Neural cell (in vitro differentiated cells): ENCODE results near the gene ACVRL1. TPM values are rescaled to one million over a fixed set of nuclear protein-coding genes. Genes with fewer than 3 reads are reported as not detected.

Experiments used
- H2AFZ ChIP-seq: fragments of 200-600, 300-800 bp; sonication (generic), shearing (Covaris generic); 2 replicates; pipeline ENCODE4 v1.6.0; 2014; ENCODE audit warnings: low read depth, mild to moderate bottlenecking, antibody characterized with exemption, low read length, moderate library complexity
- H3F3A ChIP-seq: fragments of 200-600 bp; shearing (Covaris generic); 2 replicates; pipeline ENCODE4 v1.6.1; 2016; ENCODE audit warnings: mild to moderate bottlenecking, moderate library complexity, mixed read lengths, antibody characterized with exemption, low read length; ENCODE audit not compliant: insufficient read depth, poor library complexity, severe bottlenecking
- H3K27ac ChIP-seq: fragments of 200-600, 300-800 bp; sonication (generic), shearing (Covaris generic); 2 replicates; pipeline ENCODE4 v1.5.1; 2014; ENCODE audit warnings: mild to moderate bottlenecking, low read length, moderate library complexity
- H3K27me3 ChIP-seq: fragments of 300-800, 200-600 bp; sonication (generic), shearing (Covaris generic); 2 replicates; pipeline ENCODE4 v1.6.0; 2014; ENCODE audit warnings: mild to moderate bottlenecking, low read depth, low read length, moderate library complexity; ENCODE audit not compliant: insufficient read depth
- H3K36me3 ChIP-seq: fragments of 300-800, 200-600 bp; sonication (generic), shearing (Covaris generic); 2 replicates; pipeline ENCODE4 v1.5.1; 2014; ENCODE audit warnings: mild to moderate bottlenecking, antibody characterized with exemption, low read length, moderate library complexity; ENCODE audit not compliant: insufficient read depth
- H3K4me2 ChIP-seq: fragments of 300-800, 200-600 bp; sonication (generic), shearing (Covaris generic); 2 replicates; pipeline ENCODE4 v1.6.0; 2014; ENCODE audit warnings: mild to moderate bottlenecking, low read length
- H3K4me3 ChIP-seq: fragments of 300-800, 200-600 bp; sonication (generic), shearing (Covaris generic); 2 replicates; pipeline ENCODE4 v1.5.1; 2014; ENCODE audit warnings: mild to moderate bottlenecking, low read length, moderate library complexity
- H3K79me2 ChIP-seq: fragments of 200-600 bp; shearing (Covaris generic); replicated peaks from 2 replicates; pipeline ENCODE4 v1.6.0; 2014; ENCODE audit warnings: mild to moderate bottlenecking, low read length, moderate library complexity; ENCODE audit not compliant: insufficient read depth
- H3K9ac ChIP-seq: fragments of 300-800, 200-600 bp; sonication (generic), shearing (Covaris generic); 2 replicates; pipeline ENCODE4 v1.6.1; 2016; ENCODE audit warnings: mild to moderate bottlenecking, low read length, mixed read lengths
- H3K9me2 ChIP-seq: fragments of 200-600 bp; shearing (Covaris generic); 2 replicates; pipeline ENCODE4 v1.6.1; 2016; ENCODE audit warnings: mild to moderate bottlenecking, low read length, mixed read lengths; ENCODE audit not compliant: insufficient read depth
- H3K9me3 ChIP-seq: fragments of 200-600, 300-800 bp; sonication (generic), shearing (Covaris generic); 2 replicates; pipeline ENCODE4 v1.6.1; 2016; ENCODE audit warnings: mild to moderate bottlenecking, mixed run types, low read length, moderate library complexity, mixed read lengths
- H4K20me1 ChIP-seq: fragments of 200-600 bp; shearing (Covaris generic); 2 replicates; pipeline ENCODE4 v1.6.1; 2016; ENCODE audit warnings: mild to moderate bottlenecking, mixed run types; ENCODE audit not compliant: insufficient read depth
- EP300 ChIP-seq: fragments of 450-650 bp; conservative IDR thresholded peaks from 2 replicates; pipeline ENCODE4 v1.6.1; 2014; ENCODE audit warnings: antibody characterized with exemption, mild to moderate bottlenecking, moderate library complexity; ENCODE audit not compliant: poor library complexity, severe bottlenecking
- EZH2 ChIP-seq: fragments of 200-600, 300-800 bp; shearing (Covaris generic), sonication (generic); IDR thresholded peaks from 2 replicates; pipeline ENCODE4 v1.6.1; 2014; ENCODE audit warnings: antibody characterized with exemption, low read length, borderline replicate concordance, mild to moderate bottlenecking; ENCODE audit not compliant: insufficient read depth, poor library complexity, severe bottlenecking
- MXI1 ChIP-seq: fragments of 450-650 bp; conservative IDR thresholded peaks from 2 replicates; pipeline ENCODE4 v1.6.1; 2014; ENCODE audit warnings: antibody characterized with exemption, mild to moderate bottlenecking; ENCODE audit not compliant: poor library complexity, severe bottlenecking
- POLR2AphosphoS5 ChIP-seq: IDR thresholded peaks from 2 replicates; pipeline ENCODE4 v1.6.1; 2012
- RAD21 ChIP-seq: fragments of 450-650 bp; conservative IDR thresholded peaks from 2 replicates; pipeline ENCODE4 v1.6.1; 2014; ENCODE audit warnings: antibody characterized with exemption, mild to moderate bottlenecking, moderate library complexity
- SMC3 ChIP-seq: fragments of 450-650 bp; conservative IDR thresholded peaks from 2 replicates; pipeline ENCODE4 v1.6.1; 2014; ENCODE audit warnings: antibody characterized with exemption, mild to moderate bottlenecking, moderate library complexity; ENCODE audit not compliant: poor library complexity
- TAF1 ChIP-seq: IDR thresholded peaks from 2 replicates; pipeline ENCODE4 v1.6.1; 2012; ENCODE audit warnings: low read depth
- polyA plus RNA-seq: library from polyadenylated mRNA; depleted of rRNA; stranded (reverse); fragments of >200 nt; gene quantifications from 2 replicates; pipeline ENCODE4 v1.2.3, GENCODE V29; 2014
- TF ChIP-seq, protein P1 (sequence below): fragments of 450-650 bp; IDR thresholded peaks from 2 replicates; pipeline ENCODE4 v1.5.1; 2014; ENCODE audit warnings: antibody characterized with exemption, mild to moderate bottlenecking, moderate library complexity; ENCODE audit not compliant: poor library complexity, severe bottlenecking
- TF ChIP-seq, protein P2 (sequence below): IDR thresholded peaks from 2 replicates; pipeline ENCODE4 v1.6.1; 2012; ENCODE audit warnings: borderline replicate concordance

The ACVRL1 gene
- polyA plus RNA-seq, 1 donor from 2014 or later, result not detected

DNA sequence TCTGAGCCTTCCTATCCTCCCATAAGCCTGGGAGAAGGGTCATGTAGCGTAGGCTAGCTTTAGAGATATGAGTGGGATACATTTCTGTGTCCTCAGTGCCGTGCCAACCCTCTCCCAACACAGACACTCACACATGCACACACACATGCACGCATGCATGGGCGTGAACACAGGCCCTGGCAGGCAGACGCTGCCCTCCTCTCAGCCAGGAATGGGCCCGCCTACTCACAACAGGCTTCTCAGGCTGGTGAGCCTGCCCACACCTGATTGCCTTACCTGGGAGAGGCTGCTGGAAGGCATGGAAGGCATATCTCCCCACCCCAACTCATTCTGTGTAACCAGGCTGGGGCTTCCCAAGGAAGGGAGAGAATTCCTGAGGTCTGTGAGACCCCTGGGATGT lies 31.4 kb downstream of the ACVRL1 start:
- no peaks in the 10 kb centered on the region for H3K79me2 ChIP-seq
- H3K27ac ChIP-seq, result no peak overlapping the region
- H4K20me1 ChIP-seq, result no peaks in the 10 kb centered on the region
- no peak overlapping the region for H3K4me3 ChIP-seq
- H2AFZ ChIP-seq, result no peak overlapping the region
- no peak overlapping the region for H3K9ac ChIP-seq
- no peaks in the 10 kb centered on the region for H3F3A ChIP-seq
- H3K27me3 ChIP-seq, result no peaks in the 10 kb centered on the region
- H3K36me3 ChIP-seq, result no peaks in the 10 kb centered on the region
- no peak overlapping the region for H3K4me2 ChIP-seq
- H3K9me3 ChIP-seq, result no peaks in the 10 kb centered on the region
- TF ChIP-seq RAD21, result no peak
- TF ChIP-seq, protein P1, sequence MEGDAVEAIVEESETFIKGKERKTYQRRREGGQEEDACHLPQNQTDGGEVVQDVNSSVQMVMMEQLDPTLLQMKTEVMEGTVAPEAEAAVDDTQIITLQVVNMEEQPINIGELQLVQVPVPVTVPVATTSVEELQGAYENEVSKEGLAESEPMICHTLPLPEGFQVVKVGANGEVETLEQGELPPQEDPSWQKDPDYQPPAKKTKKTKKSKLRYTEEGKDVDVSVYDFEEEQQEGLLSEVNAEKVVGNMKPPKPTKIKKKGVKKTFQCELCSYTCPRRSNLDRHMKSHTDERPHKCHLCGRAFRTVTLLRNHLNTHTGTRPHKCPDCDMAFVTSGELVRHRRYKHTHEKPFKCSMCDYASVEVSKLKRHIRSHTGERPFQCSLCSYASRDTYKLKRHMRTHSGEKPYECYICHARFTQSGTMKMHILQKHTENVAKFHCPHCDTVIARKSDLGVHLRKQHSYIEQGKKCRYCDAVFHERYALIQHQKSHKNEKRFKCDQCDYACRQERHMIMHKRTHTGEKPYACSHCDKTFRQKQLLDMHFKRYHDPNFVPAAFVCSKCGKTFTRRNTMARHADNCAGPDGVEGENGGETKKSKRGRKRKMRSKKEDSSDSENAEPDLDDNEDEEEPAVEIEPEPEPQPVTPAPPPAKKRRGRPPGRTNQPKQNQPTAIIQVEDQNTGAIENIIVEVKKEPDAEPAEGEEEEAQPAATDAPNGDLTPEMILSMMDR, result no peak
- TF ChIP-seq MXI1, result no peak
- no peak for TF ChIP-seq SMC3
- no peak for TF ChIP-seq EP300
- no peak for TF ChIP-seq POLR2AphosphoS5
- TF ChIP-seq TAF1, result no peak
- no peaks in the 10 kb centered on the region for H3K9me2 ChIP-seq

DNA sequence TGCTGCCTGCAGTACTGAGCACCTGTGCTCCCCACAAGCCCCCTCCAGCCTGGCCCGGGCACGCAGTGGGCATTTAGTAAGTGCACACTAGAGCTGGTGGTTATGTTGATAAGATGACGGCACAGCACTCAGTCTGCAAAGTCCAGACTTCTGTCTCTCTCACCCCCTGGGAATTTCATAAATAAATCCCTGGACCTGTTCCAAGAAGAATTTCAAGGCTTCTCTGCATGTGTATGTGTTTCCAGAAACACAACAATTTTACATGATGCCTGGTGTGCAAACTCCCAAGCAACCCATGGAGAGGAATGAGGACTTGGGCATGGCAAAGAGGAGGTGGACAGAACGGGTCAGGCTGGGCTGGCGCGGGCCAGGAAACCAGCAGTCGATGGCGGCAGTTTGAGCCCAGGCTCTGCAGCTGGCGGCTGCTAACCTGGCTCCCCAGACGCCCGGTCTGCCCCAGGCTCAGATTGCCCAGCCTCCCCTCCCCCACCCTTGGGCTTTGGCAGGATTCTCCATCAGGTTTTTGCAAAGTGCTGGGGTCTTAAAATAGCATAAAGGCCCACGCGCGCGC lies 33.8 kb downstream of the ACVRL1 start:
- no peak for TF ChIP-seq MXI1
- no peak for TF ChIP-seq POLR2AphosphoS5
- TF ChIP-seq, protein P2, sequence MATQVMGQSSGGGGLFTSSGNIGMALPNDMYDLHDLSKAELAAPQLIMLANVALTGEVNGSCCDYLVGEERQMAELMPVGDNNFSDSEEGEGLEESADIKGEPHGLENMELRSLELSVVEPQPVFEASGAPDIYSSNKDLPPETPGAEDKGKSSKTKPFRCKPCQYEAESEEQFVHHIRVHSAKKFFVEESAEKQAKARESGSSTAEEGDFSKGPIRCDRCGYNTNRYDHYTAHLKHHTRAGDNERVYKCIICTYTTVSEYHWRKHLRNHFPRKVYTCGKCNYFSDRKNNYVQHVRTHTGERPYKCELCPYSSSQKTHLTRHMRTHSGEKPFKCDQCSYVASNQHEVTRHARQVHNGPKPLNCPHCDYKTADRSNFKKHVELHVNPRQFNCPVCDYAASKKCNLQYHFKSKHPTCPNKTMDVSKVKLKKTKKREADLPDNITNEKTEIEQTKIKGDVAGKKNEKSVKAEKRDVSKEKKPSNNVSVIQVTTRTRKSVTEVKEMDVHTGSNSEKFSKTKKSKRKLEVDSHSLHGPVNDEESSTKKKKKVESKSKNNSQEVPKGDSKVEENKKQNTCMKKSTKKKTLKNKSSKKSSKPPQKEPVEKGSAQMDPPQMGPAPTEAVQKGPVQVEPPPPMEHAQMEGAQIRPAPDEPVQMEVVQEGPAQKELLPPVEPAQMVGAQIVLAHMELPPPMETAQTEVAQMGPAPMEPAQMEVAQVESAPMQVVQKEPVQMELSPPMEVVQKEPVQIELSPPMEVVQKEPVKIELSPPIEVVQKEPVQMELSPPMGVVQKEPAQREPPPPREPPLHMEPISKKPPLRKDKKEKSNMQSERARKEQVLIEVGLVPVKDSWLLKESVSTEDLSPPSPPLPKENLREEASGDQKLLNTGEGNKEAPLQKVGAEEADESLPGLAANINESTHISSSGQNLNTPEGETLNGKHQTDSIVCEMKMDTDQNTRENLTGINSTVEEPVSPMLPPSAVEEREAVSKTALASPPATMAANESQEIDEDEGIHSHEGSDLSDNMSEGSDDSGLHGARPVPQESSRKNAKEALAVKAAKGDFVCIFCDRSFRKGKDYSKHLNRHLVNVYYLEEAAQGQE, result no peak
- no peak for TF ChIP-seq RAD21
- TF ChIP-seq EZH2, result no peak
- TF ChIP-seq EP300, result no peak
- TF ChIP-seq, protein P1, result no peak
- no peak for TF ChIP-seq SMC3
- no peak for TF ChIP-seq TAF1
- Histone ChIP-seq H2AFZ (no peak overlapping the region), H3K9ac (no peak overlapping the region), H3F3A (no peaks in the 10 kb centered on the region), H3K27ac (no peak overlapping the region), H4K20me1 (no peaks in the 10 kb centered on the region), H3K9me3 (no peaks in the 10 kb centered on the region), H3K27me3 (no peaks in the 10 kb centered on the region), H3K79me2 (no peaks in the 10 kb centered on the region), H3K9me2 (no peaks in the 10 kb centered on the region), H3K4me2 (no peak overlapping the region), H3K4me3 (no peak overlapping the region), H3K36me3 (no peaks in the 10 kb centered on the region)
